Astrocyte of the cerebellum (primary cell): Measurements from ENCODE around the gene CLK2.
"Not testable (repeated sequence)": the region's sequence is repeated elsewhere in the genome, so short reads cannot be mapped to it uniquely, and the experiment has no call there.

Source experiments
- DNase-seq: peaks from one replicate; pipeline ENCODE4 v3.0.0-alpha.2; 2011; ENCODE audit warnings: low read depth
- H3K4me3 ChIP-seq: 2 replicates; pipeline ENCODE4 v1.5.1; 2011; ENCODE audit warnings: mild to moderate bottlenecking, low read depth, low read length, moderate library complexity
- CTCF ChIP-seq: IDR thresholded peaks from 2 replicates; pipeline ENCODE4 v1.5.1; 2012; ENCODE audit warnings: low read length, low read depth, moderate library complexity, mild to moderate bottlenecking; ENCODE audit errors: missing control alignments
- in situ Hi-C: cut with HindIII; loops from 2 replicates; pipeline ENCODE4 v1.10.0; 2017; ENCODE audit warnings: low sequenced_read_pairs

Gene CLK2

GRCh38 chr1:155231302-155231701, 42.0 kb downstream of the CLK2 start:
- in situ Hi-C loops, DNase-seq, H3K4me3 ChIP-seq: not testable (repeated sequence)

GRCh38 chr1:155228096-155228427, 45.2 kb downstream of the CLK2 start:
- peak overlapping the region; percentile 69 for H3K4me3 ChIP-seq
- in situ Hi-C loops: no loop called here
- no peak for DNase-seq
- TF ChIP-seq CTCF: no peak

GRCh38 chr1:155227261-155228095, 45.8 kb downstream of the CLK2 start:
- TF ChIP-seq CTCF: no peak
- DNase-seq: peak; percentile 98
- in situ Hi-C loops: no loop called here
- H3K4me3 ChIP-seq: peak overlapping the region; percentile 69

- peak overlapping the region; percentile 69 for H3K4me3 ChIP-seq
- in situ Hi-C loops: no loop called here
- no peak for DNase-seq
- TF ChIP-seq CTCF: no peak
Measured at GRCh38 chr1:155226910-155227260, 46.4 kb downstream of the CLK2 start.

GRCh38 chr1:155226188-155226909, 47.0 kb downstream of the CLK2 start:
- DNase-seq: no peak
- peak; percentile 73 for TF ChIP-seq CTCF
- H3K4me3 ChIP-seq: peak overlapping the region; percentile 69
- in situ Hi-C loops: no loop called here

- H3K4me3 ChIP-seq, DNase-seq, in situ Hi-C loops: not testable (repeated sequence)
Measured at GRCh38 chr1:155225404-155225759, 47.9 kb downstream of the CLK2 start.

GRCh38 chr1:155223047-155223446, 50.3 kb downstream of the CLK2 start:
- DNase-seq: no peak
- no peak overlapping the region for H3K4me3 ChIP-seq
- TF ChIP-seq CTCF: no peak
- in situ Hi-C loops: no loop called here

GRCh38 chr1:155220211-155220965, 52.9 kb downstream of the CLK2 start:
- in situ Hi-C loops, DNase-seq, H3K4me3 ChIP-seq: not testable (repeated sequence)
